HCT116 (cell line): ENCODE data around the gene CNN3.

Source experiments
- POLR2AphosphoS5 ChIP-seq: IDR thresholded peaks from 2 replicates; pipeline ENCODE4 v1.6.1; 2011; ENCODE audit warnings: mild to moderate bottlenecking, low read depth, low read length, moderate library complexity
- YY1 ChIP-seq: IDR thresholded peaks from 2 replicates; pipeline ENCODE4 v1.6.1; 2011; ENCODE audit warnings: low read length, low read depth, moderate library complexity, mild to moderate bottlenecking; ENCODE audit not compliant: insufficient replicate concordance; ENCODE audit errors: extremely low read depth
- ZFX ChIP-seq: fragments of 450-650 bp; IDR thresholded peaks from 2 replicates; pipeline ENCODE4 v1.6.1; 2017

DNA sequence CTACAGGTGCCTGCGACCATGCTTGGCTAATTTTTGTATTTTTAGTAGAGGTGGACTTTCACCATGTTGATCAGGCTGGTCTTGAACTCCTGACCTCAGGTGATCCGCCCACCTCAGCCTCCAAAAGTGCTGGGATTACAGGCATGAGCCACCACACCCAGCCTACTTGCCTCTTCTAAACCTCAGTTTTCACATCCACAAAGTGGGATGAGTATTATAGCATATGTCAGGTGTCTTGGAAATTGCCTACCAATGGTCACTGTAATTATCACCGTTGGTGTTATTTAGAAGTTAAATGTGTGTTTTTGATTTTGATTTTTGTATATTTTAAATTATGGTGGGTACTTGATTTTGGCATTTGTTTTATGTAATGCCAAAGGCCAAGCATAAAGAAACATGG lies 70.0 kb downstream of the CNN3 start:
- TF ChIP-seq ZFX: no peak
- TF ChIP-seq YY1: no peak
- no peak for TF ChIP-seq POLR2AphosphoS5
